ENCODE data around the gene BMAL1. TPM values are rescaled to one million over a fixed set of nuclear protein-coding genes. Genes with fewer than 3 reads are reported as not detected.

The BMAL1 gene
- total RNA-seq, 1 donor from 2014 or later: 8.5 TPM

GRCh38 chr11:13314676-13315394 is 37.2 kb downstream of the BMAL1 start:
- no peak for TF ChIP-seq CTCF (conservative IDR thresholded peaks at IDR 0.05; ENCODE audit: low read depth, low read length)
- no peak overlapping the region for H3K4me3 ChIP-seq (ENCODE audit: low read depth, low read length)
- no peak for DNase-seq (ENCODE audit: low read depth)

DNA sequence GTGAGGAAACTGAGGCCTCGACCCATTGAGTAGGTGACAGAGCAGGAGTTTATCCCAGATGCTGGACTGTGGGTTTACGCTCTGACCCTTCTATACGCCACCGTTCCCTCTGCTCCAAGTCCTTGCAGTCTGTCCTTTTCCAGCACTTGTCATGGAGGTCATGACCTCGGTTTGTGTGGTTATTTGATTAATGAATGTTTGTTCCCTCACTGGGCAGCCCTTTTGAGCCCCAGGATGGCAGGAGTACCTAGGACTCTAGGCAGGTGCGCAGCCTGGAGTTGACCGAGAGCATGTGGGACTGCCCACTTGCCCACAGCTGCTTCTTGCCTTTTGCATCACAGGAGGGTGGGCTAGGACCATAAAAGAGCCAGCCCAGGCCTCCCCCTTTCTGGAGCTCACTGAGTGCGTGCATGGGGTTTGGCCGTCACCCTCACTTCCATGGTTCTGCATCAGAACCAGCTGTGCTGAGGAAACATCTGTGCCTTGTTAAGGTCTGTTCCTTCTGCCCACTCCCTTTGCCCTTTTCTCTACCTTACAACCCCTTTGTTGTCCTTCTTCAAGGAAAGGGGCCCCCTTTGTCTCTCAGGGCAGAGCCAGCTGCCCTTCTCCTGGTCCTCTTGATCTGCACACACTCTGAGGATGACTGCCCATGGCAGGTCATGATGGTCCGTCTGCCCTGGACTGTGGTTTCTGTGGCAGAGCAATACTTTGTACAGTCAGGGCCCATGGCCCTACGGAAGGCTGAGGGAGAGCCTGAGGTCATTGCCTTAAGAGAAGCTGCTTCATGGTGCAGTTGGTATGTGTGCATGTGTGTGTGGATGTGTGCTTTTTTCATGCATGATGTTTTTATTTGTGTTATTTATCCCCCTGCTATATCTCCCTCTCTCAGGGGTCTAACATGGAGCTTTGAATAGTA is 38.2 kb downstream of the BMAL1 start:
- TF ChIP-seq CTCF (conservative IDR thresholded peaks at IDR 0.05; ENCODE audit: low read depth, low read length): no peak
- DNase-seq (ENCODE audit: low read depth): no peak
- no peak overlapping the region for H3K4me3 ChIP-seq (ENCODE audit: low read depth, low read length)

DNA sequence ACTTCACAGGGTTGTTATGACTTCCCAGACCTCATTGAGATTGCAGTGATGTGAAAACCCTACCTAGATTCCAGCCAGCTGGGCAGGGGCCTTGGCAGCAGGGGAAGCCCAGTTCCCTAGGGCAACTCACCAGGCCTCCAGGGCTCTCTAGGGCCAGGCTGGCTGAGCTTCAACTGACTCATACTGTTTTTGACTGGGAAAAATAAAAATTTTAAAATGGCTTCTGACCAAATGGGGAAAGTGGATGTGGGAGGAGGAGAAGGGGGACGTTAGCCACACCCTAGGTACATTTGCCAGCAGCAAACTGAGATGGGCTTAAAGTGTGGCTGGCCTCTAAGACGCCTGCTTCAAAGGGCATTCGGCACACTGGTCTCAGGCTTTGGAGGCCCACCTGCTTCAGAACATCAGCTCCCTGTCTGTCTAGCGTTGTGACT is 39.0 kb downstream of the BMAL1 start:
- no peak for TF ChIP-seq CTCF (conservative IDR thresholded peaks at IDR 0.05; ENCODE audit: low read depth, low read length)
- no peak overlapping the region for H3K4me3 ChIP-seq (ENCODE audit: low read depth, low read length)
- no peak for DNase-seq (ENCODE audit: low read depth)

- DNase-seq (ENCODE audit: low read depth): no peak
- TF ChIP-seq CTCF (conservative IDR thresholded peaks at IDR 0.05; ENCODE audit: low read depth, low read length): no peak
- H3K4me3 ChIP-seq (ENCODE audit: low read depth, low read length): no peak overlapping the region
These were observed 39.9 kb downstream of the BMAL1 start for GRCh38 chr11:13317293-13318080.

DNA sequence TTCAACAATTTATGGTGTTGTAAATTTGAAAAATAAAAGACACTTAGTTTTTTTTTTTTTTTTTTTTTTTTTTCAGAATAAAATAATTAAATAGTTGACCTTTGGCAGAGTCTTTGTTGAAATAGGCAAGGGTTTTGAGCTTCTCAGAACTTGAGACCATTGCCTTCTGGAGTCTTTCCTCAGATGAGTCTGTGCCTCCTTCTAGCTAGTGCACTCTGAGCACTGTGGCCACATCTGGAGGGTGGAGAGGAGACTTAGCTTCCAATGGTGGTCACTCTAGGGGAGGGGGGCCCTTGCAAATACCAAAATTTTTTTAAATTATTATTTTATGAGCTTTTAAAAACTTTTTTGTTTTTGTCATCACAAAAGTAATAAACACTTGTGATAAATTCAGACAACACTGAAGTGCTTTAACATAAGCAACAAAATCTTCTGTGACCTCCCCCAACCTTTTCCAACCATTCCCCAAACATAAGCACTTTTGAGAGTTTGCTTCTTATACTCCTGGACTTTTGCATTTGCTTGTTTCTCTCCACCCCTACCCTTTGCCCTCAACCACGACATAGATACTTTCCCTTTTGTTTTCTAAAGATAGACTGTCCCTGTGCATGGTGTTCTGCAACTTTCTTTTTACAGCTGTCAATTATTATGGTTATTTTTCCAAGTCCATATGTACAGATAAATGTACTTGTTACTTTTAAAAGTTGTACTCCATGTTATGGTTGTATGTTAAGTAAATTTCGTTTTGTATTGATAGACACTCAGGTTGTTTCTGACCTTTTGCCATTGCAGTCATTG is 41.1 kb downstream of the BMAL1 start:
- H3K4me3 ChIP-seq (ENCODE audit: low read depth, low read length): no peak overlapping the region
- no peak for DNase-seq (ENCODE audit: low read depth)
- no peak for TF ChIP-seq CTCF (conservative IDR thresholded peaks at IDR 0.05; ENCODE audit: low read depth, low read length)

- no peak overlapping the region for H3K4me3 ChIP-seq (ENCODE audit: low read depth, low read length)
- DNase-seq (ENCODE audit: low read depth): no peak
- no peak for TF ChIP-seq CTCF (conservative IDR thresholded peaks at IDR 0.05; ENCODE audit: low read depth, low read length)
These were observed 43.1 kb downstream of the BMAL1 start for GRCh38 chr11:13320688-13321087.

All from epithelial cell of proximal tubule (primary cell).